CD4-positive, alpha-beta T cell (primary cell): ENCODE results near the gene MRM3. TPM values are rescaled to one million over a fixed set of nuclear protein-coding genes. Genes with fewer than 3 reads are reported as not detected.

ENCODE experiments used
- ATAC-seq: fragments of 200-7000 bp; cut with Tn5 transposase; one replicate; pipeline ENCODE4 v1.10.0; 2022; ENCODE audit warnings: mild to moderate bottlenecking; ENCODE audit not compliant: poor library complexity
- CTCF ChIA-PET: fragments of 350-600 bp; sonication (Branson Sonifier 250); formaldehyde crosslinking; loops from one replicate; lab custom pipeline; 2021; ENCODE audit warnings: antibody characterized with exemption, inconsistent platforms; lab: Charles Lee
- POLR2A ChIA-PET: fragments of 350-600 bp; sonication (Branson Sonifier 250); formaldehyde crosslinking; loops from one replicate; lab custom pipeline; 2021; ENCODE audit warnings: antibody characterized with exemption, inconsistent platforms; lab: Charles Lee
- DNase-seq, 14 experiments: peaks; one replicate each; pipeline ENCODE4 v3.0.0-alpha.2; 2013 to 2020; ENCODE audit warnings: mixed read lengths in 2 of 14
- H3K27ac ChIP-seq, 2 donors: one replicate each; pipeline versions ENCODE4 v1.5.1 to v1.7.0; 2013; ENCODE audit warnings: low read length in 2 of 2, low read depth in 1 of 2, mild to moderate bottlenecking in 1 of 2
- H3K27me3 ChIP-seq, 2 experiments: 1 replicate in 1 of 2; 2 replicates in 1 of 2; pipeline versions ENCODE4 v1.6.1 to v1.7.0; 2013; ENCODE audit warnings: low read length in 2 of 2, control low read depth in 1 of 2, mild to moderate bottlenecking in 1 of 2, moderate library complexity in 1 of 2; ENCODE audit not compliant: insufficient read depth in 2 of 2, control insufficient read depth in 1 of 2
- H3K36me3 ChIP-seq: one replicate; pipeline ENCODE4 v1.6.1; 2013; ENCODE audit warnings: low read length, control low read depth; ENCODE audit not compliant: insufficient read depth
- H3K4me1 ChIP-seq: one replicate; pipeline ENCODE4 v1.6.1; 2013; ENCODE audit warnings: low read length, control low read depth; ENCODE audit not compliant: insufficient read depth
- H3K4me3 ChIP-seq: one replicate; pipeline ENCODE4 v1.5.1; 2013; ENCODE audit warnings: mild to moderate bottlenecking, low read length, moderate library complexity
- H3K9me3 ChIP-seq, 2 experiments: 1 replicate in 1 of 2; 2 replicates in 1 of 2; pipeline versions ENCODE4 v1.6.1 to v1.7.0; 2013; ENCODE audit warnings: low read length in 2 of 2, mild to moderate bottlenecking in 2 of 2, control low read depth in 1 of 2, moderate library complexity in 1 of 2; ENCODE audit not compliant: control insufficient read depth in 1 of 2, insufficient read depth in 1 of 2
- H3K27ac Mint-ChIP-seq: one replicate; pipeline ENCODE4 v1.8.0; 2020; ENCODE audit warnings: mixed read lengths
- H3K27me3 Mint-ChIP-seq: one replicate; pipeline ENCODE4 v1.8.0; 2021; ENCODE audit warnings: mixed read lengths
- H3K36me3 Mint-ChIP-seq: one replicate; pipeline ENCODE4 v1.8.0; 2021; ENCODE audit warnings: low read depth, mixed read lengths
- H3K4me1 Mint-ChIP-seq: one replicate; pipeline ENCODE4 v1.8.0; 2021; ENCODE audit warnings: low read depth, mixed read lengths
- H3K4me3 Mint-ChIP-seq: one replicate; pipeline ENCODE4 v1.8.0; 2020; ENCODE audit warnings: mild to moderate bottlenecking, mixed read lengths
- H3K9me3 Mint-ChIP-seq: one replicate; pipeline ENCODE4 v1.8.0; 2020; ENCODE audit warnings: mixed read lengths
- intact Hi-C, 2 experiments: fragments of 100-400 bp; cut with DNase I in 1 of 2; cut with micrococcal nuclease in 1 of 2; formaldehyde crosslinking; loops; one replicate each; pipeline versions ENCODE4 v1.15.1 to v1.9.0; 2023 to 2025; cut with DNase I, micrococcal nuclease
- total RNA-seq, 174 experiments: library from RNA in 2 of 174; stranded (reverse) in 2 of 174; gene quantifications; one replicate each; pipeline ENCODE4 v1.2.3 and lab custom pipeline; 2021 to 2026
- TF ChIP-seq, protein P1 (sequence below): fragments of 200-600 bp; IDR thresholded peaks from one replicate; pipeline ENCODE4 v1.8.0; 2022; ENCODE audit warnings: antibody characterized with exemption, mild to moderate bottlenecking

Gene MRM3
- total RNA-seq, 2 experiments from 2014 or later, result 40.8 to 44.1 TPM

DNA sequence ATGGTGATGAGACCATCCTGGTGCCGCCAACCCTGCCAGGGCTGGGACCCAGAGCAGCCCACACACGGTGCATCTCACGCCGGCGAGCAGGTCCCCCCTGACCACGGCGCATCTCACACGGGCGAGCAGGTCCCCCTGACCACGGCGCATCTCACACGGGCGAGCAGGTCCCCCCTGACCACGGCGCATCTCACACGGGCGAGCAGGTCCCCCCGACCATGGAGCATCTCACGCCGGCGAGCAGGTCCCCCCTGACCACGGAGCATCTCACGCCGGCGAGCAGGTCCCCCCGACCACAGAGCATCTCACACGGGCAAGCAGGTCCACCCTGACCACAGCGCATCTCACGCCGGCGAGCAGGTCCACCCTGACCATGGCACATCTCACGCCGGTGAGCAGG is 59.2 kb downstream of the MRM3 start:
- H3K4me3 ChIP-seq, result no peak overlapping the region
- no peaks in the 10 kb centered on the region for H3K4me1 ChIP-seq
- H3K27ac Mint-ChIP-seq, result no peak overlapping the region
- intact Hi-C loops, result no loop called here
- peaks cover 0 to 13% of the 10 kb centered on the region in 2 experiments for H3K9me3 ChIP-seq
- TF ChIP-seq, protein P1, sequence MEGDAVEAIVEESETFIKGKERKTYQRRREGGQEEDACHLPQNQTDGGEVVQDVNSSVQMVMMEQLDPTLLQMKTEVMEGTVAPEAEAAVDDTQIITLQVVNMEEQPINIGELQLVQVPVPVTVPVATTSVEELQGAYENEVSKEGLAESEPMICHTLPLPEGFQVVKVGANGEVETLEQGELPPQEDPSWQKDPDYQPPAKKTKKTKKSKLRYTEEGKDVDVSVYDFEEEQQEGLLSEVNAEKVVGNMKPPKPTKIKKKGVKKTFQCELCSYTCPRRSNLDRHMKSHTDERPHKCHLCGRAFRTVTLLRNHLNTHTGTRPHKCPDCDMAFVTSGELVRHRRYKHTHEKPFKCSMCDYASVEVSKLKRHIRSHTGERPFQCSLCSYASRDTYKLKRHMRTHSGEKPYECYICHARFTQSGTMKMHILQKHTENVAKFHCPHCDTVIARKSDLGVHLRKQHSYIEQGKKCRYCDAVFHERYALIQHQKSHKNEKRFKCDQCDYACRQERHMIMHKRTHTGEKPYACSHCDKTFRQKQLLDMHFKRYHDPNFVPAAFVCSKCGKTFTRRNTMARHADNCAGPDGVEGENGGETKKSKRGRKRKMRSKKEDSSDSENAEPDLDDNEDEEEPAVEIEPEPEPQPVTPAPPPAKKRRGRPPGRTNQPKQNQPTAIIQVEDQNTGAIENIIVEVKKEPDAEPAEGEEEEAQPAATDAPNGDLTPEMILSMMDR, result no peak
- ChIA-PET CTCF (no interaction called here), POLR2A (no interaction called here)
- peaks cover 4 to 12% of the 10 kb centered on the region in 2 experiments for H3K27me3 ChIP-seq
- no peak overlapping the region for H3K27ac ChIP-seq
- no peaks in the 10 kb centered on the region for H3K4me1 Mint-ChIP-seq
- ATAC-seq (no peak), DNase-seq (peak in 2 of 14 experiments; percentile 8 to 51)
- H3K27me3 Mint-ChIP-seq, result peaks cover 22% of the 10 kb centered on the region
- H3K4me3 Mint-ChIP-seq, result no peak overlapping the region
- no peaks in the 10 kb centered on the region for H3K36me3 Mint-ChIP-seq
- H3K36me3 ChIP-seq, result no peaks in the 10 kb centered on the region
- no peaks in the 10 kb centered on the region for H3K9me3 Mint-ChIP-seq

Other genes starting within 250 kb of the MRM3 start
- 10 to 100 TPM; 54.0 to 57.0 TPM for gene VPS53, start 67.5 kb upstream of the MRM3 start, total RNA-seq
- under 1 TPM; 0.63 to 0.75 TPM for gene TLCD3A, start 49.8 kb upstream of the MRM3 start, total RNA-seq
- gene GEMIN4, start 30.1 kb upstream of the MRM3 start, total RNA-seq, result 10 to 100 TPM; 16.0 to 18.0 TPM
- gene GLOD4, start 73 bp upstream of the MRM3 start, total RNA-seq, result 10 to 100 TPM; 88.0 to 89.3 TPM
- gene NXN, start 197.4 kb downstream of the MRM3 start, total RNA-seq, result under 1 TPM; 0.80 to 0.98 TPM
- 10 to 100 TPM; 10.2 to 10.9 TPM for gene TIMM22, start 214.8 kb downstream of the MRM3 start, total RNA-seq